Adipocyte (in vitro differentiated cells): Measurements from ENCODE around the gene MSI2.

Source experiments
- DNase-seq: peaks from one replicate; pipeline ENCODE4 v3.0.0-alpha.2; 2015; ENCODE audit warnings: low read depth
- H3K27me3 ChIP-seq: replicated peaks from 2 replicates; pipeline ENCODE4 v1.7.0; 2013; ENCODE audit warnings: mild to moderate bottlenecking, low read length, moderate library complexity; ENCODE audit not compliant: control insufficient read depth, insufficient read depth
- H3K36me3 ChIP-seq: 2 replicates; pipeline ENCODE4 v1.7.0; 2013; ENCODE audit warnings: low read length, mild to moderate bottlenecking, moderate library complexity; ENCODE audit not compliant: control insufficient read depth, insufficient read depth, severe bottlenecking
- H3K4me1 ChIP-seq: 2 replicates; pipeline ENCODE4 v1.7.0; 2013; ENCODE audit warnings: mild to moderate bottlenecking, low read length, moderate library complexity; ENCODE audit not compliant: control insufficient read depth, insufficient read depth
- H3K4me3 ChIP-seq: 2 replicates; pipeline ENCODE4 v1.7.0; 2013; ENCODE audit warnings: mild to moderate bottlenecking, low read length, moderate library complexity
- H3K9ac ChIP-seq: 2 replicates; pipeline ENCODE4 v1.7.0; 2013; ENCODE audit warnings: mild to moderate bottlenecking, low read length, moderate library complexity
- H3K9me3 ChIP-seq: 2 replicates; pipeline ENCODE4 v1.7.0; 2013; ENCODE audit warnings: mild to moderate bottlenecking, low read length, moderate library complexity; ENCODE audit not compliant: control insufficient read depth

MSI2 gene

GRCh38 chr17:57311281-57312216 is 55.2 kb downstream of the MSI2 start:
- no peaks in the 10 kb centered on the region for H3K27me3 ChIP-seq
- DNase-seq, result no peak
- no peaks in the 10 kb centered on the region for H3K9me3 ChIP-seq
- no peaks in the 10 kb centered on the region for H3K36me3 ChIP-seq
- no peak overlapping the region for H3K9ac ChIP-seq
- no peaks in the 10 kb centered on the region for H3K4me1 ChIP-seq
- no peak overlapping the region for H3K4me3 ChIP-seq

GRCh38 chr17:57312242-57312641 is 55.9 kb downstream of the MSI2 start:
- H3K9ac ChIP-seq, result no peak overlapping the region

GRCh38 chr17:57313097-57313835 is 56.9 kb downstream of the MSI2 start:
- no peaks in the 10 kb centered on the region for H3K36me3 ChIP-seq
- H3K4me1 ChIP-seq, result no peaks in the 10 kb centered on the region
- no peak overlapping the region for H3K9ac ChIP-seq
- H3K27me3 ChIP-seq, result no peaks in the 10 kb centered on the region
- no peak for DNase-seq
- H3K9me3 ChIP-seq, result no peaks in the 10 kb centered on the region
- H3K4me3 ChIP-seq, result no peak overlapping the region

More at GRCh38 chr17:57312242-57312641, 55.9 kb downstream of the MSI2 start:
- no peak overlapping the region for H3K4me3 ChIP-seq
- no peaks in the 10 kb centered on the region for H3K27me3 ChIP-seq
- H3K36me3 ChIP-seq, result no peaks in the 10 kb centered on the region
- no peak for DNase-seq
- no peaks in the 10 kb centered on the region for H3K9me3 ChIP-seq
- H3K4me1 ChIP-seq, result no peaks in the 10 kb centered on the region

GRCh38 chr17:57315061-57316015 is 59.0 kb downstream of the MSI2 start:
- Histone ChIP-seq H3K36me3 (no peaks in the 10 kb centered on the region), H3K4me1 (no peaks in the 10 kb centered on the region), H3K27me3 (no peaks in the 10 kb centered on the region), H3K4me3 (no peak overlapping the region), H3K9ac (no peak overlapping the region), H3K9me3 (no peaks in the 10 kb centered on the region)
- DNase-seq, result no peak

GRCh38 chr17:57316361-57316760 is 60.0 kb downstream of the MSI2 start:
- H3K9ac ChIP-seq, result no peak overlapping the region
- DNase-seq, result no peak
- no peaks in the 10 kb centered on the region for H3K27me3 ChIP-seq
- H3K9me3 ChIP-seq, result no peaks in the 10 kb centered on the region
- no peak overlapping the region for H3K4me3 ChIP-seq
- no peaks in the 10 kb centered on the region for H3K4me1 ChIP-seq
- H3K36me3 ChIP-seq, result no peaks in the 10 kb centered on the region

GRCh38 chr17:57317079-57317478 is 60.8 kb downstream of the MSI2 start:
- Histone ChIP-seq H3K9ac (no peak overlapping the region), H3K27me3 (no peaks in the 10 kb centered on the region), H3K4me3 (no peak overlapping the region), H3K36me3 (no peaks in the 10 kb centered on the region), H3K4me1 (no peaks in the 10 kb centered on the region), H3K9me3 (no peaks in the 10 kb centered on the region)
- DNase-seq, result no peak

GRCh38 chr17:57318913-57319312 is 62.6 kb downstream of the MSI2 start:
- Histone ChIP-seq H3K4me3 (no peak overlapping the region), H3K27me3 (no peaks in the 10 kb centered on the region), H3K9me3 (no peaks in the 10 kb centered on the region), H3K36me3 (no peaks in the 10 kb centered on the region), H3K4me1 (no peaks in the 10 kb centered on the region), H3K9ac (no peak overlapping the region)
- DNase-seq, result no peak

- Histone ChIP-seq H3K9ac (no peak overlapping the region), H3K9me3 (no peaks in the 10 kb centered on the region), H3K4me3 (no peak overlapping the region), H3K4me1 (no peaks in the 10 kb centered on the region), H3K27me3 (no peaks in the 10 kb centered on the region), H3K36me3 (no peaks in the 10 kb centered on the region)
- no peak for DNase-seq
These were observed 63.5 kb downstream of the MSI2 start for GRCh38 chr17:57319806-57320205.

GRCh38 chr17:57323391-57323790 is 67.1 kb downstream of the MSI2 start:
- Histone ChIP-seq H3K9ac (no peak overlapping the region), H3K27me3 (no peaks in the 10 kb centered on the region), H3K36me3 (no peaks in the 10 kb centered on the region), H3K4me1 (no peaks in the 10 kb centered on the region), H3K9me3 (no peaks in the 10 kb centered on the region), H3K4me3 (no peak overlapping the region)
- no peak for DNase-seq

- Histone ChIP-seq H3K27me3 (no peaks in the 10 kb centered on the region), H3K4me3 (no peak overlapping the region), H3K9ac (no peak overlapping the region), H3K9me3 (no peaks in the 10 kb centered on the region), H3K36me3 (no peaks in the 10 kb centered on the region), H3K4me1 (peaks cover 3% of the 10 kb centered on the region)
- DNase-seq, result no peak
These were observed 67.7 kb downstream of the MSI2 start for GRCh38 chr17:57324060-57324459.

- no peak for DNase-seq
- Histone ChIP-seq H3K36me3 (no peaks in the 10 kb centered on the region), H3K27me3 (no peaks in the 10 kb centered on the region), H3K4me3 (no peak overlapping the region), H3K4me1 (peaks cover 9% of the 10 kb centered on the region), H3K9me3 (no peaks in the 10 kb centered on the region), H3K9ac (no peak overlapping the region)
These were observed 68.3 kb downstream of the MSI2 start for GRCh38 chr17:57324631-57325030.
